Neuronal stem cell (in vitro differentiated cells): Measurements from ENCODE around the gene DLK1.

Experiments
- DNase-seq: peaks from one replicate; pipeline ENCODE4 v3.0.0-alpha.2; 2013; ENCODE audit warnings: low spot score
- H2AFZ ChIP-seq: one replicate; pipeline ENCODE4 v1.6.1; 2013; ENCODE audit warnings: mild to moderate bottlenecking, low read length, inconsistent platforms
- H2AK5ac ChIP-seq: 2 replicates; pipeline ENCODE4 v1.6.1; 2013; ENCODE audit warnings: low read depth, mild to moderate bottlenecking, inconsistent platforms, low read length, moderate library complexity, mixed read lengths
- H2BK120ac ChIP-seq: 2 replicates; pipeline ENCODE4 v1.6.1; 2013; ENCODE audit warnings: low read depth, mild to moderate bottlenecking, inconsistent platforms, low read length, moderate library complexity, mixed read lengths
- H2BK12ac ChIP-seq: one replicate; pipeline ENCODE4 v1.6.1; 2013; ENCODE audit warnings: low read length, inconsistent platforms
- H2BK15ac ChIP-seq: 2 replicates; pipeline ENCODE4 v1.6.1; 2013; ENCODE audit warnings: mild to moderate bottlenecking, low read length, inconsistent platforms, mixed read lengths
- H2BK5ac ChIP-seq: one replicate; pipeline ENCODE4 v1.6.1; 2013; ENCODE audit warnings: inconsistent platforms, mild to moderate bottlenecking, low read length, moderate library complexity
- H3K14ac ChIP-seq: one replicate; pipeline ENCODE4 v1.6.1; 2013; ENCODE audit warnings: low read length, inconsistent platforms
- H3K18ac ChIP-seq: 2 replicates; pipeline ENCODE4 v1.6.1; 2013; ENCODE audit warnings: low read length, inconsistent platforms
- H3K23ac ChIP-seq: 2 replicates; pipeline ENCODE4 v1.6.1; 2013; ENCODE audit warnings: low read depth, mild to moderate bottlenecking, mixed read lengths, low read length, inconsistent platforms; ENCODE audit not compliant: poor library complexity
- H3K27ac ChIP-seq: replicated peaks from 3 replicates; pipeline ENCODE4 v1.5.1; 2013; ENCODE audit warnings: low read length, inconsistent platforms
- H3K27me3 ChIP-seq, 3 experiments: 2 replicates each; pipeline ENCODE4 v1.6.1; 2013; ENCODE audit warnings: low read length in 3 of 3, mild to moderate bottlenecking in 2 of 3, inconsistent platforms in 1 of 3, low read depth in 1 of 3, mixed read lengths in 1 of 3, moderate library complexity in 1 of 3; ENCODE audit not compliant: control insufficient read depth in 3 of 3, insufficient read depth in 3 of 3
- H3K36me3 ChIP-seq, 2 donors: replicated peaks in 1 of 2; 2 replicates each; pipeline ENCODE4 v1.6.1; 2013; ENCODE audit warnings: low read length in 2 of 2; ENCODE audit not compliant: control insufficient read depth in 2 of 2, insufficient read depth in 2 of 2
- H3K4ac ChIP-seq: 2 replicates; pipeline ENCODE4 v1.6.1; 2013; ENCODE audit warnings: inconsistent platforms, mild to moderate bottlenecking, low read length, moderate library complexity
- H3K4me1 ChIP-seq, 2 donors: 1 replicate in 1 of 2; 2 replicates in 1 of 2; pipeline ENCODE4 v1.6.1; 2013; ENCODE audit warnings: low read length in 2 of 2, low read depth in 1 of 2; ENCODE audit not compliant: control insufficient read depth in 2 of 2, insufficient read depth in 1 of 2
- H3K4me2 ChIP-seq: one replicate; pipeline ENCODE4 v1.6.1; 2013; ENCODE audit warnings: mild to moderate bottlenecking, low read length, inconsistent platforms; ENCODE audit not compliant: insufficient read depth, poor library complexity, severe bottlenecking
- H3K4me3 ChIP-seq, 2 donors: 2 replicates each; pipeline ENCODE4 v1.5.1; 2013; ENCODE audit warnings: low read length in 2 of 2, mild to moderate bottlenecking in 2 of 2, inconsistent platforms in 1 of 2, moderate library complexity in 1 of 2
- H3K79me1 ChIP-seq: one replicate; pipeline ENCODE4 v1.6.1; 2013; ENCODE audit warnings: low read depth, mild to moderate bottlenecking, inconsistent platforms, low read length, moderate library complexity
- H3K9ac ChIP-seq: one replicate; pipeline ENCODE4 v1.6.1; 2013; ENCODE audit warnings: mild to moderate bottlenecking, low read depth, low read length, inconsistent platforms; ENCODE audit not compliant: poor library complexity
- H3K9me3 ChIP-seq, 2 donors: replicated peaks in 1 of 2; 2 replicates each; pipeline versions ENCODE3 to v1.6.1; 2013; ENCODE audit warnings: low read length in 2 of 2, mild to moderate bottlenecking in 2 of 2, inconsistent platforms in 1 of 2, low read depth in 1 of 2, mixed read lengths in 1 of 2, moderate library complexity in 1 of 2; ENCODE audit not compliant: control insufficient read depth in 2 of 2, insufficient read depth in 1 of 2
- H4K8ac ChIP-seq: one replicate; pipeline ENCODE4 v1.6.1; 2013; ENCODE audit warnings: low read depth, mild to moderate bottlenecking, inconsistent platforms, low read length, moderate library complexity
- H4K91ac ChIP-seq: one replicate; pipeline ENCODE4 v1.6.1; 2013; ENCODE audit warnings: low read length, low read depth, mild to moderate bottlenecking, inconsistent platforms; ENCODE audit not compliant: poor library complexity
- WGBS, 2 donors: extraction: QIAGEN DNeasy Blood & Tissue Kit; methylation state at CpG; one replicate each; pipeline ENCODE4 v1.1.7; 2013; ENCODE audit warnings: missing lambda C conversion rate in 2 of 2, mixed read lengths in 1 of 2; ENCODE audit not compliant: insufficient read length in 2 of 2, insufficient replicate concordance in 1 of 2; ENCODE audit errors: extremely low coverage in 2 of 2; 5-methylcytosine and 5-hydroxymethylcytosine counted together

DLK1 gene

GRCh38 chr14:100786131-100786530, 59.4 kb downstream of the DLK1 start:
- Histone ChIP-seq H3K9ac (no peak overlapping the region), H2BK15ac (peak overlapping the region; percentile 32), H3K18ac (peak overlapping the region; percentile 96), H4K91ac (no peak overlapping the region), H3K4me3 (no peak overlapping the region), H2BK5ac (peak overlapping the region; percentile 93), H2AFZ (peak overlapping the region; percentile 73), H3K23ac (no peak overlapping the region), H3K36me3 (no peaks in the 10 kb centered on the region), H3K4me1 (peaks cover 19 to 34% of the 10 kb centered on the region in 2 donors), H2BK12ac (peak overlapping the region; percentile 24), H3K9me3 (no peaks in the 10 kb centered on the region), H3K14ac (no peak overlapping the region), H3K4ac (no peak overlapping the region), H3K79me1 (no peaks in the 10 kb centered on the region), H4K8ac (peak overlapping the region; percentile 68), H2BK120ac (peak overlapping the region; percentile 99), H2AK5ac (peak overlapping the region; percentile 97), H3K27me3 (no peaks in the 10 kb centered on the region), H3K4me2 (no peak overlapping the region), H3K27ac (peak overlapping the region; percentile 68)
- no CpG with 5 or more reads among the region's 11 CpGs for WGBS, 2 donors
- no peak for DNase-seq

GRCh38 chr14:100786576-100787219, 60.0 kb downstream of the DLK1 start:
- no peaks in the 10 kb centered on the region for H3K9me3 ChIP-seq
- WGBS, 2 donors: no CpG with 5 or more reads among the region's 11 CpGs

DNA sequence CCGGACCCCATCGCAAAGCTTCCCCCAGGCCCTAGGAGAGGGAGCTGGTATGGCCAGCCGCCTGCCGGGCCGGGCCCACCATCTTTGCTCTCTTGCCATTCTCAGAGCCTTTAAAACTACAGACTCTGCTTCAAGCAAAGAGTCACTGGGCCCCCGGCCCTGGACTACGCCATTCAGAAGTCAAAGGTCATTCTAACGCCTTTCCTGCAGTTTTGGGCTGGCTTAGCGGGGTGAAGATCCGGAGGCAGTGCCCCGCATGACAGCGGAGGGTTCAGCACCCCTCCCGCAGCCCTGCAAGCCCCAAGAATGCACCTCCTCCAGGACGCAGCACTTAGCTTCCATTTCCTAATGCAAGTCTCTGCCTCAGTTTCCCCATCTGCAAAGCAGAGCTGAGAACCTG, 61.0 kb downstream of the DLK1 start:
- no peak overlapping the region for H3K27ac ChIP-seq
- H3K27me3 ChIP-seq: no peaks in the 10 kb centered on the region
- H3K9ac ChIP-seq: no peak overlapping the region
- H2BK120ac ChIP-seq: no peak overlapping the region
- peak overlapping the region; percentile 23 for H3K18ac ChIP-seq
- H3K4me1 ChIP-seq: peaks cover 19 to 34% of the 10 kb centered on the region in 2 donors
- no CpG with 5 or more reads among the region's 14 CpGs for WGBS, 2 donors
- H3K4me3 ChIP-seq: no peak overlapping the region
- peak overlapping the region; percentile 31 for H2BK5ac ChIP-seq
- H2BK15ac ChIP-seq: peak overlapping the region; percentile 1
- no peak for DNase-seq
- no peaks in the 10 kb centered on the region for H3K9me3 ChIP-seq
- no peak overlapping the region for H2AFZ ChIP-seq
- no peaks in the 10 kb centered on the region for H3K36me3 ChIP-seq
- no peak overlapping the region for H3K14ac ChIP-seq
- no peak overlapping the region for H3K23ac ChIP-seq
- H3K4ac ChIP-seq: no peak overlapping the region
- no peak overlapping the region for H3K4me2 ChIP-seq
- H4K8ac ChIP-seq: no peak overlapping the region
- H2AK5ac ChIP-seq: peak overlapping the region; percentile 82
- H3K79me1 ChIP-seq: no peaks in the 10 kb centered on the region
- H2BK12ac ChIP-seq: peak overlapping the region; percentile 2
- H4K91ac ChIP-seq: no peak overlapping the region

More at GRCh38 chr14:100786576-100787219, 60.0 kb downstream of the DLK1 start:
- Histone ChIP-seq H3K36me3 (no peaks in the 10 kb centered on the region), H3K27me3 (no peaks in the 10 kb centered on the region), H3K4ac (no peak overlapping the region), H2AK5ac (no peak overlapping the region), H4K8ac (no peak overlapping the region), H3K4me2 (no peak overlapping the region), H3K14ac (no peak overlapping the region), H2BK120ac (no peak overlapping the region), H4K91ac (no peak overlapping the region), H3K79me1 (no peaks in the 10 kb centered on the region), H3K9ac (no peak overlapping the region), H2AFZ (no peak overlapping the region), H3K18ac (peak overlapping the region; percentile 61), H2BK12ac (no peak overlapping the region), H3K27ac (no peak overlapping the region), H3K4me3 (no peak overlapping the region), H2BK15ac (no peak overlapping the region), H3K23ac (no peak overlapping the region), H2BK5ac (no peak overlapping the region), H3K4me1 (peaks cover 19 to 34% of the 10 kb centered on the region in 2 donors)
- DNase-seq: no peak
